HG03442 (cell line): ENCODE data around the gene EXD2.
"Not testable (repeated sequence)": the region's sequence is repeated elsewhere in the genome, so short reads cannot be mapped to it uniquely, and the experiment has no call there.

Experiments
- ATAC-seq: cut with Tn5 transposase; IDR thresholded peaks from one replicate; pipeline ENCODE4 v1.9.1; 2021; ENCODE audit warnings: mild to moderate bottlenecking, moderate library complexity; ENCODE audit not compliant: unreplicated experiment

Gene EXD2, protein sequence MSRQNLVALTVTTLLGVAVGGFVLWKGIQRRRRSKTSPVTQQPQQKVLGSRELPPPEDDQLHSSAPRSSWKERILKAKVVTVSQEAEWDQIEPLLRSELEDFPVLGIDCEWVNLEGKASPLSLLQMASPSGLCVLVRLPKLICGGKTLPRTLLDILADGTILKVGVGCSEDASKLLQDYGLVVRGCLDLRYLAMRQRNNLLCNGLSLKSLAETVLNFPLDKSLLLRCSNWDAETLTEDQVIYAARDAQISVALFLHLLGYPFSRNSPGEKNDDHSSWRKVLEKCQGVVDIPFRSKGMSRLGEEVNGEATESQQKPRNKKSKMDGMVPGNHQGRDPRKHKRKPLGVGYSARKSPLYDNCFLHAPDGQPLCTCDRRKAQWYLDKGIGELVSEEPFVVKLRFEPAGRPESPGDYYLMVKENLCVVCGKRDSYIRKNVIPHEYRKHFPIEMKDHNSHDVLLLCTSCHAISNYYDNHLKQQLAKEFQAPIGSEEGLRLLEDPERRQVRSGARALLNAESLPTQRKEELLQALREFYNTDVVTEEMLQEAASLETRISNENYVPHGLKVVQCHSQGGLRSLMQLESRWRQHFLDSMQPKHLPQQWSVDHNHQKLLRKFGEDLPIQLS

DNA sequence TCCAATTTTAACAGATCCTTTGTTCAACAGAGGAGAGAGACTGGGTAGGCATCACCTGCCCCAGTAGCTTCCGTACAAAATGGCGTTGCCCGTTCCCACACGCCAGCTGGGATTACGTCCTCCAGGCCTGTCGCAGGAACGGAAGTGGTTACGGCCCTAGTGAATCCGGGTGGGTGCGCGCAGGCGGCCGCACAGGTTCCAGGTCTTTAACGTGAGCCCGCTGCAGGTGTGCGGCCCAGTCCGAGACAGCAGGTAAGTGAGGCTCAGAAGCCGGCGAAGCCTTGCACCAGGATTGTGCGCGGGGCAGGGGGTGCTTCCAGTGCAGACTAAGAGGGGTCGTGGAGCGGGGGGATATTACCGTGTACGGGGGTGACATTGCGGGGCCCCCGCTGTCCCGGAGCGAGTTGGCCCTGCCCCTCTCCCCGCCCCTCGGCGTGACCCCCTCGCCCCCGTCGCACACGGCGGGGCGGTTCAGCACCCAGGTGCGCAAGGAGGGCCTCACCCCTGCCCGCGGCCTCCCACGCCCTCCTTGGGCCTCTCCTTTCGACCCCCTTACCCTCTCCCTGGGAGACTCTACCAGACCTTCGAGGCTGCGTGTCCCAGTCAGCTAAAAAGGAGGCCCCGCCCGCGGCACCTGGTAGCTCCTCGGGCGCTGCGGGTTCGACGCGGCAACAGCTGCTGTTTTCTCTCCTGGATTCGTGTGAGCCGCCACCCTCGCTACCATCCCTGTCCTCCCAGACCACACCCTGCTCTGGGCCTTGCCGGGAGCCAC, at the start of gene EXD2:
EXD2 (plus strand) TSS at position 159 of the 772 bp plus-strand sequence. CDS start 17,973 bp downstream, outside the sequence.
- ATAC-seq: peak; percentile 82

DNA sequence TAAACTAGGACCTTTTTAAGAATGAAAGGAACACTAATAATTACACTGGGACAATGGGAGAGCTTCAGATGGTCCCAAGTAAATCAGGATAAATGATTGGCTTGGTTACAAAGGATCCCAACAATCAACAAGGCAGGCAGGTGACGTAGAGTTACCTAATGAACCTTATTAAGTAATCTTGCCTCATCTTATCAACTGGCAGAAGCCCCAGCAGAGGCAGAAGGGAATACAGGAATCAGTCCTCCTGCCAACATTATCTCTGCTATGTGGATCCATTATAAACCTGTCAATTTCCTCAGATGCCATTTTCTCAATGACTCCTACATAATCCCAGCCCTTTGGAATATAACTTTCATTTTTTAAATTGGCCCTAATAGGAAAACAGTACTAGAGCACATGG, 49.7 kb upstream of the EXD2 start:
- ATAC-seq: no peak

- no peak for ATAC-seq
Observed at GRCh38 chr14:69142101-69142500, 49.2 kb upstream of the EXD2 start.

GRCh38 chr14:69149461-69150244, 41.6 kb upstream of the EXD2 start:
- no peak for ATAC-seq

DNA sequence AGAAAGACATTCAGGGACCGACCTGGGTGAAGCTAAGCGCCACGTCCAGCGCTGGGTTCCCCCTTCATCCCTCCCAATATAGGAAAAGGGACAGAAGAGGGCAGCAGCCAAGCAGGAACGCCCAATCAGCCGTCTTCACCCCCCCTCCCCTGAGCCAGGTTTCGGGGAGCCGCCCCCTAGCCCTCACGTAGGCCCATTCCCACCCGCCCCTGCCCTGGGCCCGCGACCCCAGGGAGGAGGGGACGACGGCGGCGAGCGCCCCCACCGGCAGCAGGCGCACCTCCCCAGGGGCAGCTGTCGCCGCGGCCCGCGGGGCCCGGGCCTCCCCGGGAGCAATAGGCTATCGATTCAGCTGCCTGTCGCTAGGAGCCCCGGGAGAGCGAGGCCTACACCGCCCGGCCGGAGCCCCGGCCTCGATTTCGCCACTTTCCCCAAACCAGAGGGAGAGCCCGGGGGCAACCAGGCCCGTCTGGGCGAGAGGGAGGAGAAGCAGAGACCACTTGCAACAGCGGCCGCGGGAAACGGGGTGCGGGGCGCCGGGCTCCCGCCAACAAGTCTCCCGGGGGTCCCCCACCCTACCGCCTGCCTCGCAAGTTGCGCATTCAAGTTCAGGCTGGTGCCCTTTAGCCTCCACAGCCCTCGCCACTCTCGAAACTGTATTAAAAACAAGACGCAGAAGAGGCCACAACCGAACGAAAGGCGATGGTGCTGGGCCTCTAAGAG, 39.7 kb upstream of the EXD2 start:
- peak; percentile 35 for ATAC-seq

DNA sequence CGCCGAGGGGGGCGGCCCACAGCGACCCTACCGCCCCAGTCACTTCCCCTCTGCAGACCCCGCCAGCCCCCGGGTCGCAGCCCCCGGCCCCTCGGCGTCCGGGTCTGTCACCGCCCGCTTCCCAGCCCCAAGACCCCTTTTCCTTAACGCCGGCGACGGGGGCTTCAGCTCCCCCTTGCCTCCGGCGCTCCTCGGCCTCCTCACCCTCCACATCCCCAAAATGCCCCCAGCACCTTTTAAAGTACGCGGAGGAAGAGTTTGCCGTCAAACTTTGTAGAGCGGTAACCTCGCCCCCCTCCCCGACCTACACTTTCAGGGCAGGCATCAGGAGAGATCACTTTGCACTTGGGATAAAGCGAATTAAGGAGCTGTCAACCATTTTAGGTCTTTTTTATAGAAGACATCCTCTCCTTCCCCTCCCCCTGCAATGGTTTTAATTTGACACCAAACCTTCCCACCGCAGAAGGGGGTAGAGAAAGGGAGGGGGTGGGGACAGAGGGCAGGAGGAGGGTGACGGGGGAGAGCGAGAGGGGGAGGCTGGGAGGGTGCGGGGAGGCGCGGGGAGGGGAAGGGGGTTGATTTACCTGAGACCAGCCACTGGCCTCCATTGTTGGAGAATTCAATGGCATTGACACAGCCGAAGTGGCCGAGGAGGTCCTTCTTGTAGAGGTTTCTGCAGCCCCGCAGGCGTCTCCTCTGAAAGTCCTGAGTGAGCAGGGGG, 39.0 kb upstream of the EXD2 start:
- ATAC-seq: peak; percentile 5

- no peak for ATAC-seq
Observed at GRCh38 chr14:69152902-69153151, 38.5 kb upstream of the EXD2 start, which contains the start of gene DCAF5. TSS of gene DCAF5 (minus strand) at chr14:69153119. CDS start at chr14:69152978, 141 bp downstream.

- peak; percentile 81 for ATAC-seq
Observed at GRCh38 chr14:69153152-69153872, 38.0 kb upstream of the EXD2 start.

DNA sequence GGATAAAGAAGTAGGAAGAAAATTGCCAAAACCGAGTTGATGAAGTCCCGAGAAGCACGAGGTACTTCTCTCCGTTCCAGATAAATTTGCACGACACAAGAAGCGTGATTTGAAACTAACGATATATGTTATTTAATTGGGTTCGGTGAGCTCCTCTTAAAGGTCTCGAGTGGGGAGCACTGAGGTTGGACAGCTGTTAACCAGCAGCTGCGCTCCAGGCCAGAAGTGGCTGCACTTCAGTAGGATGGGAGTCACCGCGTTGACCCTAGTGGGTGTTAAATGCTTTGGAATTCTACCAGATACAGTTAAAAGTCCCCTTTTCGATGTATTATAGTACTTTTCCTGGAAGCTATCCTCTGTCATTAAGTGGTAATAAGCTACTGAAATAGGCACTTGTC, 37.4 kb upstream of the EXD2 start:
- ATAC-seq: no peak

- ATAC-seq: no peak
Observed at GRCh38 chr14:69154779-69155178, 36.5 kb upstream of the EXD2 start.

- no peak for ATAC-seq
Observed at GRCh38 chr14:69156224-69156623, 35.1 kb upstream of the EXD2 start.

DNA sequence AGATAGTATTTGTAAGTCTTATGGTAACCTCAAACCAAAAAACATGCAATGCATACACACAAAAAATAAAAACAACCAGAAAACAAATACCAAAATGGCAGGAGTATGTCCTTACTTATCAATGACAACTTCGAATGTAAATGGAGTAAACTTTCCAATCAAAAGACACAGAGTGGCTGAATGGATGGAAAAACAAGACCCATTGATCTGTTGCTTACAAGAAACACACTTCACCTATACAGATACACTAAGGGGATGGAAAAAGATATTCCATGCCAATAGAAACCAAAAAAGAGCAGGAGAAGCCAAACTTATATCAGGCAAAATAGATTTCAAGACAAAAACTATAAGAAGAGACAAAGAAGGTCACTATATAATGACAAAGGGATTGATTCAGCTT, 29.7 kb upstream of the EXD2 start:
- ATAC-seq: no peak

DNA sequence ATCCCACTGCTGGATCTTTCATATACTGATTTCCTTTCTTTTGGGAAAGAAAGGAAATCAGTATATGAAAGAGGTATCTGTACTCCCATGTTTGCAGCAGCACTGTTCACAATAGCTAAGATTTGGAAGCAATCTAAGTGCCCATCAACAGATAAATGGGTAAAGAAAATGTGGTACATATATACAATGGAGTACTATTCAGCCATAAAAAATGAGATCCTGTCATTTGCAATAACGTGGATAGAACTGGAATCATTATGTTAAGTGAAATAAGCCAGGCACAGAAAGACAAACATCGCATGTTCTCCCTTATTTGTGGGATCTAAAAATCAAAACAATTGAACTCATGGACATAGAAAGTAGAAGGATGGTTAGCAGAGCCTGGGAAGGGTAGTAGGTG, 25.5 kb upstream of the EXD2 start:
- ATAC-seq: not testable (repeated sequence)

DNA sequence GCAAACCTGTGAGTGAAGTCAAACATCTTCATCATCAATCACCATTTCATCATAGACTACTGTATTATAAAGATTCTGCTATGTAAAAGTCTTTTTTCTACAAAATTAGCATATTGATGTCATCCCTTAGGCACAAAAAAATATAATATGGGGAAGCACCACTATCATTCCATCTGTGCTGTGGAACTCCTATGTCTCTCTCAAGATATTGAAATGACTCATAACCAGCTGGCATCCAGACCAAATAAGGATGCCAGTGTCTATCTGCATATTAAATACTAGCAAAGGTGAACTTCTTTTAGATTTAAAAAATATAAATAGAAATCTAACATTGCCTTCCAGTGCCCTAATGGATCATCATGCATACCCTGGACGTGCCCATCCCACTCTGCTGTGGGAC, 20.5 kb upstream of the EXD2 start:
- no peak for ATAC-seq

DNA sequence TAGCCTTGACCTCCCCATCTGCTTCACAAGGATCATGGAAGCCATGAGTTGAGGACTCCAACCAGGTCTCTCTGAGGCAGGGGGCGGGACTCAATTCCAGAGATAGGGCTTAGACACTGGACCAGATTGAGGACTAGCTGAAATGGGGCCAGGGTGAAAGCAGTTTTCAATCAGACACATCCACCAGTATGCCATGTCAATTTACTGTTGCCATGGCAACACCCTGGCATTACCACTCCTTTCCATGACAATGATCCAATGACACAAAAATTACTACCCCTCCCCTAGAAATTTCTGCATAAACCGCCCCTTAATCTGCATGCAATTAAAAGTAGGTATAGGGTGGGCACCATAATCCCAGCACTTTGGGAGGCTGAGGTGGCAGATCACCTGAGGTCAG, 19.7 kb upstream of the EXD2 start:
- no peak for ATAC-seq

DNA sequence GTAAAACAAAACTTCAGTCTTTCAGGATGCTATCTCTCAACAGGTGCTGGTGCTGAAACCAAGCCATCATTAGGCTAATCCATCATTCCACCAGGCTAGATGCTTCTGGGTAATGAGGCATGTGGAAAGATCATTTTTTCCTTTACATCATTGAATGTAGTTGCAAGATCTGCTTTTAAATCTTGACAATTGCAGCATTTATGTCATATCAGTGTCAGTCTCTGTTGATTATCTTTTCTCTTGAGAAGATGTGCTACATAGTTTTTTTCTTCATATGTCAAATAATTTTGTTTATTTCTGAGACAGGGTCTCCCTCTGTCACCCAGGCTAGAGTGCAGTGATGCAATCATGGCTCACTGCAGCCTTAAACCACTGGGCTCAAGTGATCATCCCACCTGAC, 16.2 kb upstream of the EXD2 start:
- ATAC-seq: no peak

DNA sequence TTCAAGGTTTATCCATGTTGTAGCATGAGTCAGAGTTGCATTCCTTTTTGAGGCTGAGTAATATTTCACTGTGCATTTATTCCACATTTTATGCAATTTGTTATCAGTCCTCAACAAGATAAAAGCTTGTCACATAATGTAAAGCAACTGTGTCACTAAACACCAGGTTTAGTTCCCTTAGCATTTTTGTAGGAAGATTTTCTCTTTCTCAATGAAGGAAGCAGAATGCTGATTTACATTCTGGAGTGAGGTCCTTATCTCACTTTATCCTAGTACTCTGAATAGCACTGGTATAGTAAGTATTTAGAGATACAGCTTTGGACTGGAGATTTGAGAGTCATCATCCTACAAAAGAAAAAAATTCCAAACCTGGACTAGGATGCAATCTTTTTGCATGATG, 9.8 kb upstream of the EXD2 start:
- no peak for ATAC-seq

GRCh38 chr14:69182580-69182979, 8.7 kb upstream of the EXD2 start:
- not testable (repeated sequence) for ATAC-seq

DNA sequence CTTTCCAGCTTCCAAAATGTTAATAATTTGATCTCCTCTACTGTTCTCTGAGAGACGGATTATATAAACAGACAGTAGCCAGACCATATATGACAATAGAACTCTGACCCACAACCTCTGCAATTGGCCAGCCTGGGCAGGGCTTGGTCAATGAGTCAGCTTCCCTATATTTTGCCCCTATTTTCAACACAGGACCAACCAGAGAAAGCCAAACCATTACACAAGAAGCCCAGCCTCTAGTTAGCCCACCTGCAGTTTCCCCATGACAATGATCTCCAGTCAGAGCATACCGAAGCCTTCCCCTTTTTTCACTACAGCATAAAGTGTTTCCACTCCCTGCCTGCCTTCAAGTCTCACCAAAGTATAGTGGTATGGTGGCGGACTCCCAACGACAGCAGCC, 7.6 kb upstream of the EXD2 start:
- no peak for ATAC-seq
